ENCODE measurements around the gene UGT1A4.
A peak's percentile ranks its signal among the peaks of the same experiment; 100 is the strongest.
"Not testable (repeated sequence)": the region's sequence is repeated elsewhere in the genome, so short reads cannot be mapped to it uniquely, and the experiment has no call there.

Gene UGT1A4

GRCh38 chr2:233750689-233751088 is 32.2 kb downstream of the UGT1A4 start:
- not testable (repeated sequence) for DNase-seq (ENCODE audit: low spot score)

GRCh38 chr2:233751212-233752009 is 32.9 kb downstream of the UGT1A4 start:
- not testable (repeated sequence) for DNase-seq (ENCODE audit: low spot score)

- DNase-seq (ENCODE audit: low spot score) = no peak
Measured at GRCh38 chr2:233754872-233755611, 36.5 kb downstream of the UGT1A4 start.

GRCh38 chr2:233756429-233757081 is 38.0 kb downstream of the UGT1A4 start:
- no peak for DNase-seq (ENCODE audit: low spot score)

- DNase-seq (ENCODE audit: low spot score) = no peak
Measured at GRCh38 chr2:233758141-233758540, 39.6 kb downstream of the UGT1A4 start.

- DNase-seq (ENCODE audit: low spot score) = no peak
Measured at GRCh38 chr2:233758849-233759248, 40.3 kb downstream of the UGT1A4 start.

- no peak for DNase-seq (ENCODE audit: low spot score)
Measured at GRCh38 chr2:233760043-233760442, 41.5 kb downstream of the UGT1A4 start, which contains the start of gene UGT1A1. Gene UGT1A1 (plus strand): TSS chr2:233760270. CDS start chr2:233760288, 18 bp downstream.

GRCh38 chr2:233761040-233761769 is 42.7 kb downstream of the UGT1A4 start:
- no peak for DNase-seq (ENCODE audit: low spot score)

- peak; percentile 66 for DNase-seq (ENCODE audit: low spot score)
Measured at GRCh38 chr2:233764264-233764663, 45.7 kb downstream of the UGT1A4 start.

GRCh38 chr2:233764761-233765160 is 46.2 kb downstream of the UGT1A4 start:
- no peak for DNase-seq (ENCODE audit: low spot score)

GRCh38 chr2:233766416-233766815 is 47.9 kb downstream of the UGT1A4 start:
- no peak for DNase-seq (ENCODE audit: low spot score)

- no peak for DNase-seq (ENCODE audit: low spot score)
Measured at GRCh38 chr2:233768076-233768475, 49.5 kb downstream of the UGT1A4 start.

- no peak for DNase-seq (ENCODE audit: low spot score)
Measured at GRCh38 chr2:233769260-233769659, 50.7 kb downstream of the UGT1A4 start.

- DNase-seq (ENCODE audit: low spot score) = no peak
Measured at GRCh38 chr2:233772153-233772552, 53.6 kb downstream of the UGT1A4 start.

GRCh38 chr2:233772583-233772982 is 54.0 kb downstream of the UGT1A4 start:
- no peak for DNase-seq (ENCODE audit: low spot score)

GRCh38 chr2:233773854-233774253 is 55.3 kb downstream of the UGT1A4 start:
- DNase-seq (ENCODE audit: low spot score) = no peak

GRCh38 chr2:233775414-233775813 is 56.9 kb downstream of the UGT1A4 start:
- no peak for DNase-seq (ENCODE audit: low spot score)

- DNase-seq (ENCODE audit: low spot score) = no peak
Measured at GRCh38 chr2:233778030-233778429, 59.5 kb downstream of the UGT1A4 start, which contains the start of gene MROH2A. Gene MROH2A (plus strand): TSS chr2:233778330. CDS start chr2:233779359, 1,029 bp downstream.

- DNase-seq (ENCODE audit: low spot score) = no peak
Measured at GRCh38 chr2:233779722-233780121, 61.2 kb downstream of the UGT1A4 start.

GRCh38 chr2:233780771-233781170 is 62.2 kb downstream of the UGT1A4 start:
- DNase-seq (ENCODE audit: low spot score) = no peak

GRCh38 chr2:233789554-233789953 is 71.0 kb downstream of the UGT1A4 start:
- DNase-seq (ENCODE audit: low spot score) = no peak

Measured in AG20443 (cell line).